KMS-11 (cell line): ENCODE results near the gene CYBB.
A peak's percentile ranks its signal among the peaks of the same experiment; 100 is the strongest.

ENCODE experiments used
- H2AFZ ChIP-seq: fragments of 200-600 bp; sonication (generic); 2 replicates; pipeline ENCODE4 v1.6.1; 2016; ENCODE audit warnings: antibody characterized with exemption, mixed run types, low read depth
- H3K27ac ChIP-seq: fragments of 200-600 bp; sonication (generic); 2 replicates; pipeline ENCODE4 v1.6.1; 2016; ENCODE audit warnings: mild to moderate bottlenecking, mixed run types
- H3K27me3 ChIP-seq: fragments of 200-600 bp; sonication (generic); 2 replicates; pipeline ENCODE4 v1.6.1; 2017; ENCODE audit warnings: mild to moderate bottlenecking, low read depth, mixed run types, moderate library complexity; ENCODE audit not compliant: insufficient read depth
- H3K36me3 ChIP-seq: fragments of 200-600 bp; sonication (generic); 2 replicates; pipeline ENCODE4 v1.6.1; 2017; ENCODE audit warnings: mild to moderate bottlenecking, mixed run types; ENCODE audit not compliant: insufficient read depth
- H3K4me1 ChIP-seq: fragments of 200-600 bp; sonication (generic); 2 replicates; pipeline ENCODE4 v1.6.1; 2016; ENCODE audit warnings: mild to moderate bottlenecking, low read depth, mixed run types; ENCODE audit not compliant: poor library complexity, severe bottlenecking
- H3K4me2 ChIP-seq: fragments of 200-600 bp; sonication (generic); 2 replicates; pipeline ENCODE4 v1.7.0; 2016; ENCODE audit warnings: mild to moderate bottlenecking, mixed run types
- H3K4me3 ChIP-seq: fragments of 200-600 bp; sonication (generic); IDR thresholded peaks from 2 replicates; pipeline ENCODE4 v1.6.1; 2017; ENCODE audit warnings: low read depth, low read length, mixed read lengths; ENCODE audit not compliant: insufficient read depth
- H3K79me2 ChIP-seq: fragments of 200-600 bp; sonication (generic); 2 replicates; pipeline ENCODE4 v1.6.1; 2016; ENCODE audit warnings: low read depth, mixed run types; ENCODE audit not compliant: insufficient read depth
- H3K9ac ChIP-seq: fragments of 200-600 bp; sonication (generic); 2 replicates; pipeline ENCODE4 v1.6.1; 2016; ENCODE audit warnings: mild to moderate bottlenecking, mixed run types
- H4K20me1 ChIP-seq: fragments of 200-600 bp; sonication (generic); 2 replicates; pipeline ENCODE4 v1.6.1; 2016; ENCODE audit warnings: mild to moderate bottlenecking, mixed run types; ENCODE audit not compliant: insufficient read depth
- CTCF ChIP-seq: fragments of 200-600 bp; sonication (generic); conservative IDR thresholded peaks from 2 replicates; pipeline ENCODE4 v1.6.1; 2017; ENCODE audit warnings: low read depth, mild to moderate bottlenecking, antibody characterized with exemption, low read length, moderate library complexity, mixed read lengths

The CYBB gene

DNA sequence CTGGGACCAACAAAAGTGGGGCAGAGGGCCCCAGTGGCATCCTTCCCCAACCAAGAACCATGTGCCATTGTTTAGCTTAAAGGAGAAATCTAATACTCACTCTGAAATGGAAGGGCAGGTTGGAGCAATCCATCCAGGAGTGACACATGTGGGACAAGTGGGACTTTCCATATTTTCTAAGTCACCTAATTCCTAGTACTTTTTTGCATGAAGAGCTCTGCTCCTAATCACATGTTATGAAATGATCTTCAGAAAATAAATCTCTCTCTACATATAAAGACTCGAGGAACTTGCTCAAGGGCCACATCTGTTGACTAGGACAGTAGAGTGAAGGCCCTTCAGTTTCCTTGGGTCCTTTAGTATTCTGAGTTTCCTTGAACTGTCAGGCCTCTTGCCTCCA, 2.5 kb downstream of the CYBB start:
- Histone ChIP-seq H3K4me1 (peaks cover 21% of the 10 kb centered on the region), H3K4me2 (no peak overlapping the region), H3K79me2 (no peaks in the 10 kb centered on the region), H3K4me3 (no peak overlapping the region), H4K20me1 (no peaks in the 10 kb centered on the region), H2AFZ (no peak overlapping the region), H3K27ac (no peak overlapping the region), H3K9ac (no peak overlapping the region), H3K27me3 (no peaks in the 10 kb centered on the region), H3K36me3 (no peaks in the 10 kb centered on the region)
- TF ChIP-seq CTCF = no peak

- Histone ChIP-seq H3K27ac (no peak overlapping the region), H3K79me2 (no peaks in the 10 kb centered on the region)
Measured at GRCh38 chrX:37783305-37783704, 3.4 kb downstream of the CYBB start.

DNA sequence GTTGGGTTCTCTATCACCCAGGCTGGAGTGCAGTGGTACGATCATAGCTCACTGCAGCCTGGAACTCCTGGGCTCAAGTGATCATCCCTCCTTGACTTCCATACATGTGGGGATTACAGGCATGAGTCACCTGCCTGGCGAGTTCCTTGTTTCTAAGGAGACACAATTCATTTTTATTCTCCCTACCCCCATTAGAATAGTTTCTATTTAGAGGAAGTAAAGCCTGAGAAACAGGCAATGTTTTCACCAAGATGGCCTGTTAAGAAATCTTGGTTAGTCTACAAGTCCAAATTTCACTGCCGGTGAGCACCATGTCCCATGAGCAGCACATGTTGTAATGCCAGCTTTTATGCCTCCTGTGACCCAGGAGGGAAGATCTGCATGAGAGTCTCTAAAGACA, 5.7 kb downstream of the CYBB start:
- no peak overlapping the region for H3K27ac ChIP-seq
- H3K9ac ChIP-seq = no peak overlapping the region
- H3K4me2 ChIP-seq = no peak overlapping the region

More at GRCh38 chrX:37783305-37783704, 3.4 kb downstream of the CYBB start:
- no peak for TF ChIP-seq CTCF
- H3K36me3 ChIP-seq = no peaks in the 10 kb centered on the region
- H3K9ac ChIP-seq = no peak overlapping the region
- H3K4me2 ChIP-seq = no peak overlapping the region
- H4K20me1 ChIP-seq = no peaks in the 10 kb centered on the region
- H2AFZ ChIP-seq = no peak overlapping the region
- H3K27me3 ChIP-seq = no peaks in the 10 kb centered on the region
- H3K4me3 ChIP-seq = no peak overlapping the region
- peaks cover 19% of the 10 kb centered on the region for H3K4me1 ChIP-seq

GRCh38 chrX:37786624-37787422, 7.0 kb downstream of the CYBB start:
- H3K27ac ChIP-seq = no peak overlapping the region
- TF ChIP-seq CTCF = no peak
- H3K27me3 ChIP-seq = no peaks in the 10 kb centered on the region
- H3K79me2 ChIP-seq = no peaks in the 10 kb centered on the region
- H3K9ac ChIP-seq = no peak overlapping the region
- H3K4me2 ChIP-seq = peak overlapping the region; percentile 21; the same call in 1 of the 2 replicates
- H2AFZ ChIP-seq = no peak overlapping the region
- no peaks in the 10 kb centered on the region for H4K20me1 ChIP-seq
- H3K4me1 ChIP-seq = peaks cover 19% of the 10 kb centered on the region
- no peak overlapping the region for H3K4me3 ChIP-seq
- H3K36me3 ChIP-seq = no peaks in the 10 kb centered on the region

More for the DNA sequence above, 5.7 kb downstream of the CYBB start:
- H3K27me3 ChIP-seq = no peaks in the 10 kb centered on the region
- H3K4me3 ChIP-seq = no peak overlapping the region
- no peak overlapping the region for H2AFZ ChIP-seq
- H3K4me1 ChIP-seq = peaks cover 19% of the 10 kb centered on the region
- TF ChIP-seq CTCF = no peak
- no peaks in the 10 kb centered on the region for H4K20me1 ChIP-seq
- H3K79me2 ChIP-seq = no peaks in the 10 kb centered on the region
- no peaks in the 10 kb centered on the region for H3K36me3 ChIP-seq
